Right lobe of liver (tissue), 6 donors: ENCODE measurements around the gene WDSUB1. TPM values are rescaled to one million over a fixed set of nuclear protein-coding genes. Genes with fewer than 3 reads are reported as not detected.
A peak's percentile ranks its signal among the peaks of the same experiment; 100 is the strongest.

Experiments used
- ATAC-seq, 4 donors: fragments of 200-7000 bp; cut with Tn5 transposase; one replicate each; pipeline ENCODE4 v1.9.1; 2020; ENCODE audit warnings: mild to moderate bottlenecking in 4 of 4, moderate library complexity in 4 of 4
- DNase-seq, 3 donors: peaks; one replicate each; pipeline ENCODE4 v3.0.0-alpha.2; 2020
- H3K27ac ChIP-seq, 3 donors: fragments of 200-600 bp; one replicate each; pipeline ENCODE4 v1.8.0; 2022
- H3K27me3 ChIP-seq, 2 donors: fragments of 200-600 bp; one replicate each; pipeline ENCODE4 v1.8.0; 2022
- H3K36me3 ChIP-seq, 4 donors: fragments of 200-600 bp; sonication (generic) in 1 of 4; one replicate each; pipeline versions ENCODE4 v1.5.1 to v1.8.0; 2017 to 2022; ENCODE audit warnings: control low read depth in 1 of 4
- H3K4me1 ChIP-seq, 4 donors: fragments of 200-600 bp; sonication (generic) in 1 of 4; one replicate each; pipeline versions ENCODE4 v1.5.1 to v1.8.0; 2017 to 2022; ENCODE audit warnings: control low read depth in 1 of 4
- H3K4me3 ChIP-seq, 3 donors: fragments of 200-600 bp; one replicate each; pipeline ENCODE4 v1.8.0; 2022
- H3K9me3 ChIP-seq, 4 donors: fragments of 200-600 bp; sonication (generic) in 1 of 4; one replicate each; pipeline versions ENCODE4 v1.5.1 to v1.8.0; 2017 to 2022; ENCODE audit warnings: control low read depth in 1 of 4
- POLR2A ChIP-seq: fragments of 450-650 bp; IDR thresholded peaks from one replicate; pipeline ENCODE4 v1.6.1; 2017; ENCODE audit warnings: antibody characterized with exemption, mild to moderate bottlenecking
- WGBS: methylation state at CpG from one replicate; pipeline ENCODE4 v1.1.6; 2018; ENCODE audit warnings: low coverage, low lambda C conversion rate; ENCODE audit not compliant: insufficient coverage; ENCODE audit errors: missing lambda C conversion rate; 5-methylcytosine and 5-hydroxymethylcytosine counted together
- intact Hi-C, 2 donors: fragments of 100-400 bp; cut with DNase I; formaldehyde crosslinking; loops; one replicate each; pipeline versions ENCODE4 v1.11.2 to v1.14.1; 2022
- total RNA-seq, 6 experiments: library from RNA; depleted of rRNA in 2 of 6; stranded (reverse); fragments of >200 nt in 2 of 6; fragmentation: NEBNext Ultra II Directional in 3 of 6; extraction: Animal tissue kit (Norgen Biotek cat#: 25700) in 3 of 6; gene quantifications; one replicate each; pipeline versions ENCODE4 v1.1.0 to v1.2.4, GENCODE V29; 2016 to 2023
- TF ChIP-seq, protein P1 (sequence below), 4 donors: fragments of 200-600 bp in 3 of 4; fragments of 450-650 bp in 1 of 4; IDR thresholded peaks; one replicate each; pipeline versions ENCODE4 v1.5.1 to v1.8.0; 2016 to 2022; ENCODE audit warnings: antibody characterized with exemption in 4 of 4, mild to moderate bottlenecking in 2 of 4
- donor health status: DM: no; HTN: yes; CAD: no.
- donor health status: DM: no; HTN: no; CAD: no.
- donor health status: DM: no; HTN: no; CAD: no.
- donor health status: DM: no; HTN: yes; CAD: no.
- donor health status: DM: no; HTN: yes; CAD: no.

WDSUB1 gene
- total RNA-seq, 6 experiments from 2014 or later: 2.2 to 4.3 (median 3.2) TPM

DNA sequence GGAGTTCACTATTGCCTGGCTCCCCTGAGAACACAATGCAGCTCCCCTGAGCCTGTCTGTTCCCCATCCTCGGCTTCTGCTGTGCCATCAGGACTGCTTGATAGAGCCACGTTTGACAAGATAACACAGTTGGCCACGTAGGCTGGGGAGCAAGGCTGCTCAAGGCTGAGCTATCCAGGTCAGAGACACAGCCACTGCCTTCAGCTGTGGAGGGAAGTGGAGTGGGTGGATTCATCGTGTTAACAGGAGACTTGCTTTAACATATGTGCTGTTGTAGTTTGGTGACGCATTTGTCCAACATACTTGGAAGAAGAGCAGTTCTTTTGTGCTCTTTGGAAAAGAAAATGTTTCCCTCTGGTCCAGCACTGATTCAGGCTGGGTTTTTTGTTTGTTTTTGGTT lies 68.8 kb downstream of the WDSUB1 start:
- TF ChIP-seq POLR2A: no peak
- TF ChIP-seq, protein P1, sequence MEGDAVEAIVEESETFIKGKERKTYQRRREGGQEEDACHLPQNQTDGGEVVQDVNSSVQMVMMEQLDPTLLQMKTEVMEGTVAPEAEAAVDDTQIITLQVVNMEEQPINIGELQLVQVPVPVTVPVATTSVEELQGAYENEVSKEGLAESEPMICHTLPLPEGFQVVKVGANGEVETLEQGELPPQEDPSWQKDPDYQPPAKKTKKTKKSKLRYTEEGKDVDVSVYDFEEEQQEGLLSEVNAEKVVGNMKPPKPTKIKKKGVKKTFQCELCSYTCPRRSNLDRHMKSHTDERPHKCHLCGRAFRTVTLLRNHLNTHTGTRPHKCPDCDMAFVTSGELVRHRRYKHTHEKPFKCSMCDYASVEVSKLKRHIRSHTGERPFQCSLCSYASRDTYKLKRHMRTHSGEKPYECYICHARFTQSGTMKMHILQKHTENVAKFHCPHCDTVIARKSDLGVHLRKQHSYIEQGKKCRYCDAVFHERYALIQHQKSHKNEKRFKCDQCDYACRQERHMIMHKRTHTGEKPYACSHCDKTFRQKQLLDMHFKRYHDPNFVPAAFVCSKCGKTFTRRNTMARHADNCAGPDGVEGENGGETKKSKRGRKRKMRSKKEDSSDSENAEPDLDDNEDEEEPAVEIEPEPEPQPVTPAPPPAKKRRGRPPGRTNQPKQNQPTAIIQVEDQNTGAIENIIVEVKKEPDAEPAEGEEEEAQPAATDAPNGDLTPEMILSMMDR (IDR thresholded peaks at IDR 0.05): no peak
- DNase-seq: no peak
- Histone ChIP-seq H3K9me3 (no peaks in the 10 kb centered on the region), H3K27ac (no peak overlapping the region), H3K4me1 (no peaks in the 10 kb centered on the region), H3K36me3 (peaks cover 0 to 22% (median 2%) of the 10 kb centered on the region in 4 donors), H3K4me3 (no peak overlapping the region), H3K27me3 (no peaks in the 10 kb centered on the region)
- intact Hi-C loops: no loop called here
- WGBS: 83% methylated on average over 3 of the region's 5 CpGs
- no peak for ATAC-seq

- H3K4me3 ChIP-seq: no peak overlapping the region
- WGBS: 100% methylated on average over 2 of the region's 7 CpGs
- H3K4me1 ChIP-seq: no peaks in the 10 kb centered on the region
- H3K36me3 ChIP-seq: peaks cover 0 to 22% (median 0%) of the 10 kb centered on the region in 4 donors
- no peak overlapping the region for H3K27ac ChIP-seq
- intact Hi-C loops: no loop called here
- DNase-seq (no peak), ATAC-seq (no peak)
- TF ChIP-seq POLR2A: no peak
- TF ChIP-seq, protein P1 (IDR thresholded peaks at IDR 0.05): no peak
- H3K27me3 ChIP-seq: no peaks in the 10 kb centered on the region
- H3K9me3 ChIP-seq: no peaks in the 10 kb centered on the region
These were observed 71.4 kb downstream of the WDSUB1 start for GRCh38 chr2:159215116-159215515.

- H3K27me3 ChIP-seq: no peaks in the 10 kb centered on the region
- TF ChIP-seq POLR2A: no peak
- TF ChIP-seq, protein P1 (IDR thresholded peaks at IDR 0.05): no peak
- ATAC-seq (peak in 1 of 4 donors; percentile 10), DNase-seq (no peak)
- no CpG with 5 or more reads among the region's 3 CpGs for WGBS
- H3K4me1 ChIP-seq: no peaks in the 10 kb centered on the region
- no peaks in the 10 kb centered on the region for H3K9me3 ChIP-seq
- H3K4me3 ChIP-seq: no peak overlapping the region
- peaks cover 0 to 19% (median 0%) of the 10 kb centered on the region in 4 donors for H3K36me3 ChIP-seq
- intact Hi-C loops: no loop called here
- no peak overlapping the region for H3K27ac ChIP-seq
These were observed 72.1 kb downstream of the WDSUB1 start for GRCh38 chr2:159214325-159214865.

- DNase-seq: no peak
- Histone ChIP-seq H3K27me3 (no peaks in the 10 kb centered on the region), H3K9me3 (no peaks in the 10 kb centered on the region), H3K36me3 (peaks cover 0 to 13% (median 0%) of the 10 kb centered on the region in 4 donors), H3K4me3 (no peak overlapping the region), H3K4me1 (no peaks in the 10 kb centered on the region), H3K27ac (no peak overlapping the region)
- no peak for ATAC-seq
- intact Hi-C loops: no loop called here
- 97% methylated on average over 5 of the region's 5 CpGs for WGBS
- TF ChIP-seq, protein P1 (IDR thresholded peaks at IDR 0.05): no peak
- TF ChIP-seq POLR2A: no peak
These were observed 73.2 kb downstream of the WDSUB1 start for GRCh38 chr2:159213296-159213695.
